Activated T-cell treated with anti-CD3 and anti-CD28 coated beads, Interleukin-2, amount 50 U/mL, for 72 hours (primary cell): ENCODE data around the gene GTF3C6. TPM values are rescaled to one million over a fixed set of nuclear protein-coding genes. Genes with fewer than 3 reads are reported as not detected.

ENCODE experiments used
- total RNA-seq, 2 donors: library from RNA; stranded (reverse); gene quantifications; one replicate each; pipeline ENCODE4 v1.2.3, GENCODE V29; 2022

The GTF3C6 gene
- total RNA-seq, 2 donors from 2014 or later, result 62.3 to 67.6 TPM

Other genes starting within 250 kb of the GTF3C6 start
- gene CDK19, start 143.2 kb upstream of the GTF3C6 start, total RNA-seq, result 10 to 100 TPM; 31.9 to 34.0 TPM
- 10 to 100 TPM; 55.5 to 61.4 TPM for gene AMD1, start 83.9 kb upstream of the GTF3C6 start, total RNA-seq
- 10 to 100 TPM; 34.8 to 41.4 TPM for gene RPF2, start 23.3 kb downstream of the GTF3C6 start, total RNA-seq
- 1 to 10 TPM; 4.9 to 6.5 TPM for gene SLC16A10, start 128.8 kb downstream of the GTF3C6 start, total RNA-seq